Stimulated activated CD4-positive, alpha-beta T cell treated with anti-CD3 and anti-CD28 coated beads, Interleukin-4, amount 100 ng/mL, for 1 hour (primary cell): Measurements from ENCODE around the gene CDC123.
A peak's percentile ranks its signal among the peaks of the same experiment; 100 is the strongest.
"Not testable (repeated sequence)": the region's sequence is repeated elsewhere in the genome, so short reads cannot be mapped to it uniquely, and the experiment has no call there.

ENCODE experiments used
- DNase-seq: peaks from one replicate; pipeline ENCODE4 v3.0.0-alpha.2; 2020

Gene CDC123, protein sequence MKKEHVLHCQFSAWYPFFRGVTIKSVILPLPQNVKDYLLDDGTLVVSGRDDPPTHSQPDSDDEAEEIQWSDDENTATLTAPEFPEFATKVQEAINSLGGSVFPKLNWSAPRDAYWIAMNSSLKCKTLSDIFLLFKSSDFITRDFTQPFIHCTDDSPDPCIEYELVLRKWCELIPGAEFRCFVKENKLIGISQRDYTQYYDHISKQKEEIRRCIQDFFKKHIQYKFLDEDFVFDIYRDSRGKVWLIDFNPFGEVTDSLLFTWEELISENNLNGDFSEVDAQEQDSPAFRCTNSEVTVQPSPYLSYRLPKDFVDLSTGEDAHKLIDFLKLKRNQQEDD

DNA sequence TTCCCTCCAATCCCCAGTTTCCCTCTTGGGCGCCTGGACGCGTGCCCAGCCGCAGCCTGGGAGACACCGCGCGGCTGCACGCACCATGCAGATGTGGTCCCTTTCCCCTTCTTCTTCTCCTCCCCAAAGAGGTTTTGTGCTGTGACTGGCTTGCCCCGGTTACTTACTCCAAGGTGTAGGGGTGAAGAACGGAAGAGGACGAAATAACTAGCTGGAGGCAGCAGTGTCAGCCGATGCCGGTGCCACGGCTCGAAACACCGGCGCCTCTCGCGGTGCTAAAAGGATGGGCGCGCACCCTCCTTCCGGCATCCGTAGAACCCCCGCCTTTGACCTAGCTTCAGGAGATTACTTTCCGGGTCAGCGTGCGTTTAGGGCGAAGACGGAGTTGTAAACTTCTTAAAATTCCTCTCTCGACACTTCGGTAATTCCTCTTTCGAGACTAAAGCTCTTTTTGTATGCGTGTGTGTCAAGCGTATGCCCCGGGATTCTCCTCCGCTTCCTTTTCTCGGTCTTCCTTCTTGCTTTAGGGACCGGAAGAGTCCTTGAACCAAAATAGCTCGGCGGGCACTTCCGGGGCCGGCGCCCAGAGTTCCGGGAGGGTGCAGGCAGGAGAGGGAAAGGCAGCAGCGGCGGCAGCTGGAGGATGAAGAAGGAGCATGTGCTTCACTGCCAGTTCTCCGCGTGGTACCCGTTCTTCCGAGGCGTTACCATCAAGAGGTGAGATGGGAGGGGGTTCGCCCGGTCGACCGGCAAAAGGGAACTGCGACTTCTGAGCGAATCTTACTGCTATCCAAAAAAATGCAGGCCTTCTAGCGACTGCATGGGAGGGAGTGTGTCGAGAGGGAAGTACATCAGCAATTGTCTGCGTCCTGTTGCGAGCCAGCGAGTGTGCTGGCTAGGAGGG, at the start of gene CDC123, which contains the start of gene NUDT5:
CDC123 (plus strand) TSS at position 586 of the 904 bp plus-strand sequence; CDS start at position 644, 58 bp downstream.
NUDT5 (minus strand) TSS at position 289 of the 904 bp plus-strand sequence. CDS start 9,600 bp downstream, outside the sequence.
- DNase-seq = peak; percentile 82

DNA sequence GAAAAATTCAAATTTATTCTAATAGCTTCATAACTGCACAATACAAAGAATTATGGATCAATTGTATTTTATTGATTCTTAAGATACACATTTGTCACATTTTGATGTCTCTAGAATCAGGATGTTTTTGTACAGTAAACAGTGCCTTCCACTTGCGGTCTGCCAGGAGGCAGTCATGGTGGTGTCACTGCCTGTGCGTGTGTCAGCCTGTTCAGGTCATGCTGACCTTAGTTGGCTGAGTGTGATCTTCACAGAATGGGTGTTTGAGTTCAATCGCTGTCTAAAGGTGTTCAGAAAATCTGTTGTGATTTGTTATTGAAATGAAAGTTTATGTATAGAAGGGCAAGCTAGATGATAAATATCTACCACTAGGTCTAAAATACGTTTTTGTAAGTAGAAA, 45.8 kb upstream of the CDC123 start:
- no peak for DNase-seq

DNA sequence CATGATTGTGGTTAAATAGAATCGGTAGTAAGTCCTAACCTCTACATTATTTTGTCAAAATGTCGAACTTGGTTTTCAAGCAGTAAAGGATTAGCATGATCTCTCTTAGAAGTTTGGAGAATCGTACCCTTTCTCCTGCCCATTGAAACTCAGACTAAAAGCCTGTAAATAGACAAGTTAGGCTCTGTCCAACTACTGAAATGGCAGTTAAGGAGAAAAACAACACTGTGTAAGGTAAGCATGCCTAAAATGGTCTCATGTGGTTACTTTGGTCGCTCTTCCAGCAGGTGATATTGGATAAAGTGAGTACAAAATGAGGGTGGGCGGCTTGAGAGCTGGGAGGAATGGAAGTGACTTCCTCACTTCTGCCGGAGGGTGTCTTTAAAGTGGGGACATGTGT, 41.5 kb upstream of the CDC123 start:
- no peak for DNase-seq

DNA sequence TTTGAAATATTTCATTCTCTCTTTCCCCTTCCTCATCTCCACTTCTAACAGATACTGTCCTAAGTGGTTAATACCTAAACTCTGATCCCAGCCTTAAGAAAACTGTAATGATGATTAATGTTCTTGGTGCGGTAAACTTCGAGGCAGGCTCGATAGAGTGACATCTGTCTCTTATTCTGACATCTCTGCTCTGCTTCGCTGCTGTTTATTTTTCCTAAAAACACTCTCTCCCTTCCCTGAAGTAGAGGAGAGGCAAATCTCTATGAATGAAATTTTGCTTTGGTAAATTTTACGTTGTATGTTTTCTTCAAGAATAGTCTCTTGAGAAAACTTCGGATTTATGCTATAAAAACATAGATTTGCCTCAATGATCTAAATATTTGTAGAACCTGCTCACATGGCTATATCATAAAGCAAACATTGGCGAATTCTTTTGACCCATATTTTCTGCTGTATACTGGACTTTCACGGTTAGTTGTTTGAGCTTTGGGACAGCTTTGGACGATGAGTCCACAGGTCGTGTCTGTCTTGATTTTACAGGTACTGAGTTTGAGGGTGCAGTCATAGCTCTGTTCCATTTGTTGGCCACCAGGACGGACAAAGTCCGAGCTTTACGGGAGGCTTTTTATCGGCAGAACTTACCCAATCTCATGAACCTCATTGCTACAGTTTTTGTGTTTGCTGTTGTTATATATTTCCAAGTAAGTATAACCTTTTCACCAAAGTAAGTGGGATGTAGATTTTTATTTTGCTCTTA, 39.4 kb upstream of the CDC123 start:
- DNase-seq = no peak

DNA sequence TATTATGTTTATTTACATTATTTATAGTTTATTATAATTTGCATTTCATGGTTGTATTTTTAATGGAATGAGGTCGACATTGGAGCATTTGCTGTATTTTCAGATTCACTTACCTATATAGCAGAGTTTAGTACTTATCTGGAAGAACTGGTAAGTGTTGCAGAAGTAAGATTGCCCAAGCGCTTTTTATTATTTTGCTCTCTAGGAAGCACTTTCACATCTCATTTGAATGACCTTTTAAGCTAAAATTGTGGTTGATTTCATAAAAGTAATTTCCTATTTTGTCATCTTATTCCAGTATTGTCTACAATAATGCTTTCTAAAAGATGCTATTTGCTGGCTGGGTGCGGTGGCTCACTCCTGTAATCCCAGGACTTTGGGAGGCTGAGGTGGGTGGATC, 37.9 kb upstream of the CDC123 start:
- DNase-seq = no peak

DNA sequence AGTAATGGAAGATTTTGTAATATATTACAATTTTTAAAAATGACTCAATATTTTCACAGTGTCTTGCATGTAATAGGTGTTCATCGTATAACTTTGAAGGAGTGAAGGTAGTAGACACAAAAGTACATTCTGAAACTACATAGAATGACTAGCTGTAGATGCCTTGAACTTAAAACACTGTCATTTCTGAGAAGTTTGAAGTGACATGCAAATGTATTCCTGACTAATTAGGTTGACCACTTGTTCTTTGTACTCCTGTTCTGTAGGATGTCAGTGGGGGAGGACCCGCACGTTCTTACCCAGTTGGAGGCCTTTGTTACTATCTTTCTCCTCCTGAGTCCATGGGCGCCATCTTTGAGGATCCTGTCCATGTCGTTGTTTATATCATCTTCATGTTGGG, 35.3 kb upstream of the CDC123 start:
- no peak for DNase-seq

DNA sequence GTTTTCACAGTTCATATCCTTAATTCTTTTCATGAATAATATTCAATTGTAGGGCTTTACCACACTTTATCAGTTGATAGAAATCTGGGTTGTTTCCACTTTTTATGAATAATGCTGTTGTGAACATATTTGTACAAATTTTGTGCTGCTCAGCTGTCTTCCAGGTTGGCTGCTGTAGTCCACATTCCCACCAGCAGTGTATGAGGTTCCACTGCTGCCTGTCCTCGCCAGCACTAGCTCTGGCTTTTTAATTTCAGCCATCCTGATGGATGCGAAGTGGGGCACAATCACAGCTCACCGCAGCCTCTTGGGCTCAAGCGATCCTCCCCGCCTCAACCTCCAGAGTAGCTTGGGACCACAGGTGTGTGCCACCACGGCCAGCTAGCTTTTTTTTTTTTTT, 33.1 kb upstream of the CDC123 start:
- DNase-seq = no peak

DNA sequence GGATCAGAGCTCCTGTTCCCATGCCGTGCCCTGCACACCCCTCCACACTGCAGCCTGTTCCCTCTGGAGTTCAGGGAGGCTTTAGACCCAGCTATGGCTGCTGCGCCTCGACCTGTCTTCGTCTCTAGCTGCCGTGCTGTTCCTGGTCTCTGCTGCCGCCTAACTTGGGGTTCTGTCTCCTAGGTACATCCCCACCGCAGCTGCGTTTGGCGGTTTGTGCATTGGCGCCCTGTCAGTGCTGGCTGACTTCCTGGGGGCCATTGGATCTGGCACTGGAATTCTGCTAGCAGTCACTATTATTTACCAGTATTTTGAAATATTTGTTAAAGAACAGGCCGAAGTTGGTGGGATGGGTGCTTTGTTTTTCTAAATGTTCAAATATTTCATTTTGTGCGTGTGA, 31.9 kb upstream of the CDC123 start:
- no peak for DNase-seq

DNA sequence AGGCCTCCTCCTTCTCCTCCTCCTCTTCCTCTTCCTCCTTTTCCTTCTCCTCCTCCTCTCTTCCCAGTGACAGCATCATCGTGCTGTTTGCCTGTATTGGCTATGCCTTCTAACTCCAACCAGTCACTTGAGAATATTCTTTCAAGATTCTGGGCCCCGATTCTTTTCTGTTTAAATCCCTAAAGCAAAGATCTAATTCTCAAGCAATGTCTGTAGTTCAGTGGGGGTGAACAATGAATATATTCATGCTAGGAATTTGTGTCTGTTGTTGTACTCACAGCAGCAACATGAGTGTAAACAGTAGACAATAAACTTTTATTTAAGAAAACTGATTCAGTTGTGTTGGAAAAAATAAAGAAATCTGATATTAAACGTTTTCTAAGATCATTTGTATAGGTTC, 31.0 kb upstream of the CDC123 start:
- no peak for DNase-seq

DNA sequence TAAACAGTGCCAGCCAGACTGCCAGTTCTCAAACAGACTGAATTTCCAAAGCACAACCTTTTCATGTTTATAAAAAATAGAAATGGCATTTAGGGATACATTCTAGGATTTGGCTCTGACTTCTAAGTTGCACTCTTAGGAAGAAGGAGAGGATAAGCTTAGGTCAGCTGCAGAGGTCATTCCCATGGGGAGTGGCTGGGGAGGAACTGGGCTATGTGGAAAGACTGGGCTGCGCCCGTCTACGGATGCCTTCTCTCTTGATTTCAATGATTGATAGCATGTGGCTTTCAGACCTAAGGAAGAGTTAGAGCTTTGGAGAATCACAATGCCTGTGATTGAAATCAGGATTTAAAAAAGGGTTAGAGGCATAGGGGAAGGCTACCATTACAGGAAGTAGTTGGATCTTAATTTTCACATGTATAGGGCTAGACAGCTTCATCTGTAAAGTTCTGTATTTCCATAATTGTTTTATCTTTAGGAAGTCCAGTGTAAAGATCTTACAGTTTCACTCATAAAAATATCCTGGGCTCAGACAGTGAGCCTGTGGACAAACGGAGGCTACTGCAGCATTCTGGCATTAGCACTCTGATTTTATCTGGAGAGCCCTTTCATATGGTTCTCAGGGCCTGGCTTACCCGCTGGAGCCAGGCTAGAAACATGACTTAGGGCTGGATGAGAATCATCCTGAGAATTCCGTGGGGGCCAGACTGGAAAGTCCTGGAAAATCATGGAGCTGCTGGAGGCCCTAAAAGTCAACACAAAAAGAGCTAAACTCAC, 29.8 kb upstream of the CDC123 start:
- no peak for DNase-seq

DNA sequence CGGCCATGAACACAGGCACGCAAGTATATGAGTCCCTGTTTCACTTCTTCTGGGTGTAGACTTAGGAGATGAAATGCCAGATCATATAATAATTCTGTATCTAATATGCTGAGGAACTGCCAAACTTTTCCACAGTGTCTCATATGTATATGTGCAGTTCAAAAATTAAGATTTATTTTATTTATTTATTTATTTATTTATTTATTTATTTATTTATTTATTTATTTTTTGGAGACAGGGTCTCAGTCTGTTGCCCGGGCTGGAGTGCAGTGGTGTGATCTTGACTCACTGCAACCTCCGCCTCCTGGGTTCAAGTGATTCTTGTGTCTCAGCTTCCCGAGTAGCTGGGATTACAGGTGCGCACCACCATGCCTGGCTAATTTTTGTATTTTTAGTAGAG, 24.5 kb upstream of the CDC123 start:
- not testable (repeated sequence) for DNase-seq

DNA sequence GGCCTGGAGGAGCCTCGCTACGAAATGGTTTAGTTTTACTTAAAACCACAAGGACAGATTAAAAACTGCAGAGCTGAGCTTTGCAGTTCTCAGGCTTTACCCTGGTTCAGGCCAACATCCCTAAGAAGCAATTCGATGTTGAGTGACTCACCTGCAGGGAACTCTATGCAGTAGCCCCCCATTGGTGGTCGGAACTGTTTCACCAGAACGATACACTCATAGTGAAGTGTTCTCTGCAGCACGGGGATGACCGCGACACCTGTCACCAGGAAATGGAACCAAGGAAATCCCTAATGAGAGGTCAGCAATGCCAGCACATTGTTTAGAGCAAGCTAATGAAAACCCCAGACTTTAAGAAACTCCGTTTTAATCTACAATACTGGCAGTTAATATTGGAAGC, 18.3 kb upstream of the CDC123 start:
- DNase-seq = no peak

DNA sequence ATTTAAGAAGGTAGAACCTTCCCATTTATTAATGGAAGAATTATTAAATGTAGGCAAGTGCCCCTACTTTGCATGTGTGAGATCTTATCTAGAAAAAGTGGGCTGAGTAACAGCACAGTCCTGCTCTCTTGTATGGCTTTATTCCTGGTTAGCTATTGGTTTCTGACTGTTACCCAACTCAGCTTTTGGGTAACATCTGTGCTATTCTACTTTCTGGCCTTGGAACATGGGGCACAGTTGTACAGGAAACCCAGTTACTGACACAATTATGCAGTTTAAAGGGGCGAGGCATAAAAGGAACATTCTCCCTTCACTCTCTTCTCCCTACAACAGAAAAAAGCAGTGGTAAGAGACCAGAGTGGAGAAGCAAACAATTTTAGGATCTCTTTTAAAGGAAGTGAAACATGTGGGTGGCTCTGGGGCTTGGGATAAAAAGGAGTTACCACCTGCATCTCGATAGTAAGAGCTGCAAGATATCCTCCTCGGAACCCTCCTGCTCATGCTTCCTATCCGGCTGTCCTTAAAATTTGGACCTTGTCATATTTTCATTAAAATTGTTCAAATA, 16.3 kb upstream of the CDC123 start:
- no peak for DNase-seq

DNA sequence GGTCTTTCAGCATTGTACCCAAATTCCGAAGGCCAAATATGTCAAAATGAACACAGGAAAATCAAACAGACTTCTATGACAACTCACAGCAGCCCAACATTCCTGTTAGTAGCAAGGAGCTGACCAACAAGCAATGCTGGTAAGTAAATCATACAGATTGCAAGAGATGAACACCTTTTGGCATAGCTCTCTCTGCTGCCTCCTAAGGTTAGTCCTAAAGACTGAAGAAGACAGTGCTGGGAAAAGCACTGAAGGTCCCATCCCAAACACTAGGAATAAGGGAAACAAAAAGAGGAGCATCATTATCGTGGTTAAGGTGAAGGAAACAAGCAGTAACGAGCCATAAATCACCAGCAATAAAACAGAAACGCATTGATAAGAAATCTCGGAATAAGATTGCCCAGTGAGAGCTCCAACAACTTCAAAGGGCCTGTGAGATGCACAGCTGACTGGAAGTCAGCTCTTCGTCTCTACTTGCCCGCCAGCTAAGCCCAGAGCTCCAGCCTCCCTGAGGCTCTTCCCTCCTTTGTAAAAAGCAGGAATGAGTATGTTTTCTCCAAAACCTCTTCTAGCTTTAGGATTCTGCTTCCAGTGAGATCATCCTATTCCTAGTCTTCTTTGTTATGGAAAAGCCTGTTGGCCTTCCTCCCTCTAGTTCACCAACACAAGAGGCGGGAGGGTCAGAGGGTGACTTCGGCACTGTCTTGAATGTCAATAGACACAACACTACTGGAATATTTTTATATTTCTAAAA, 15.6 kb upstream of the CDC123 start:
- DNase-seq = no peak

DNA sequence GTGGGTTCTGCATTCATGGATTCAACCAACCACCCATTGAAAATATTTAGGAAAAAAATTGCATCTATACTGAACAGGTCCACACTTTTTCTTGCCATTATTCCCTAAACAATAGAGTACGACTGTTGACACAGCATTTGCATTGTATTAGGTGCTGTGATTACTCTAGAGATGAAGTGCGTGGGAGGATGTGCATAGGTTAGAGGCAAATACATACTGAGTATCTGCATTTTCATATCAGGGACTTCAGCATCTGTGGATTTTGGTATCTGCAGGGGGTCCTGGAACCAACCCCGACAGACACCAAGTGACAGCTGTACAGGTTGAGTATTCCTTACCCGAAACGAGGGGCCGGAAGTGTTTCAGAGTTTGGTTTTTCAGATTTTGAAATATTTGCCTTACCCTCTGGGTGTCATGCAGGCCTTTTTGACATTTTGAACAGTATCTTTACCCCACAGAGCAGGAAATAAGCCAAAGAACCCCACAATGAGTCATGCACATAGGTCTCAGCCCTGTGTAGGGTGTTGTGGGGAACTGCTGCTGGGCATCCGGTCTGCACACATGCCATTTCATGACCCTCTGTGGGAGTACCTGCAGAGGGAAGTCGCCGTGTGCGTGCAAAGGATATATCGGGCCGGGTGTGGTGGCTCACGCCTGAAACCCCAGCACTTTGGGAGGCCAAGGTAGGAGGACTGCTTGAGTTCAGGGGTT, 14.8 kb upstream of the CDC123 start:
- DNase-seq = peak; percentile 59

DNA sequence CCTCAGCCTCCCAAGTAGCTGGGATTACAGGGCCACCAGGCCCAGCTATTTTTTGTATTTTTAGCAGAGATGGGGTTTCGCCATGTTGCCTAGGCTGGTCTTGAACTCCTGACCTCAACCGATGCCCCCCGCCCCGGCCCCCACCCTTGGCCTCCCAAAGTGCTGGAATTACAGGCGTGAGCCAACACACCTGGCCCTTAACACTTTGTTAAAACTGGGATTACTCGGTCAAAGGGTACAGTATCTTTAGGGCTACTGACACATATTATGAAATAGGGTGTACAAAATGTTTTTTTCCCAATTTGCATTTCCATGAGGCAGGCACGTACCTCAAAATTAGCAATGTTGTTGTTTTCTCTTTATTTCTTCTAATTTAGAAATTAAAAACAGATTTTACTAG, 11.8 kb upstream of the CDC123 start:
- DNase-seq = no peak

DNA sequence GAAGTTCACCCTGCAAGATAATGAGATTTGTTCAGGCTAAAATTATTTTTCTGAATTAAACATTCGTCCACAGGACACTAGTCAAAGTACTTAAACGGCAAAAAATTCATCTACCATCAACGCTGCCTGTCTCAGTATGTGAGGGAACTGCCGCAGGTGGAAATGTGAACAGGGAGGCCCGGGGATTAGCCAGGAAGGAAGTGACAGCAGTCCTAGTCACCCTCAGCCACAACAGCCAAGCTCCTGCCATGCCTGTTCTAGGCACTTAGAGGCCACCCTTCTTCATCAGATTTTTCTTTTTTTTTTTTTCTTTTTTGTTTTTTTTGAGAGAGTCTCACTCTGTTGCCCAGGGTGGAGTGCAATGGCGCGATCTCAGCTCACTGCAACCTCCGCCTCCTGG, 9.7 kb upstream of the CDC123 start:
- peak; percentile 14 for DNase-seq

DNA sequence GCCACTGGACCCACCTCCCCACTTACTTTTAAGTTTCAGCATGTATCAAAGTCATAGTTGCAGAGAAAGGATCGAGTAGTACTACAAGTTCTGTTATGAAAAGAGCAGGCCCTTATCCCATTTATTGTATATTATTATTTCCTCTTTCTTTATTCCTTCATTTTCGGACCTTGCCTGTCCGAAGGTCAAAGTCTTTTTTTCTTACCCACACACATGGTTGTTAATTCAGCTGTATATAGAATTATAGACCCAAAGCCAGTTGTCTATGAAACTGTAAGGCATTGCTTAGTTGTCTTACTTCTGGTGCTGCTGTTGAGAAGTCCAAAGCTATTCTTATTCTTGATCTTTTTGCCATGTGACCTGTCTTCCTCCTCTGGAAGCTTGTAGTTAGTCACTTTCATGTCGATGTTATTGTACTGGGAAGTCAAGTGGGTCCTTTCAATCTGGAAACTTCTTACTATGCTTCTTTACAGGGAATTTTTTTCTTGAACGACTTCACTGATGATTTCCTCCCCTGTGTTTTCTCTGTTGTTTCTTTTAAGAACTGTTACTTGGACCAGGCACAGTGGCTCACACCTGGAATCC, 8.6 kb upstream of the CDC123 start:
- DNase-seq = no peak

DNA sequence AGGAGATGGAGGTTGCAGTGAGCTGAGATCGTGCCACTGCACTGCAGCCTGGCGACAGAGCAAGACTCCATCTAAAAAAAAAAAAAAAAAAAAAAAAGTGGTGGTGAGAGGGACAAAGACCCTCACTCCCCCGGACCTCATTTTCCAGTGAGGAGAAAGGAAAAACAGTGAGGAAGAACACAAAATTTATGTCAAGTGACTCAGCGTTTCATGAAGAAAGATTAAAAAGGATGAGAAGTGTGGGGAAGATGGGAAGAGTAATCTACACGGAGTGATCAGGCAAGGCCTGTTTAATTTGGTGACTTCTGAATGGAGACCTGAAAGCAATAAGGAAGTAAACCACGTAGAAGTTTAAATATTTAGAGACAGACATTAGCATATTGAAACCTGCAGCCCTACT, 7.3 kb upstream of the CDC123 start:
- DNase-seq = no peak

DNA sequence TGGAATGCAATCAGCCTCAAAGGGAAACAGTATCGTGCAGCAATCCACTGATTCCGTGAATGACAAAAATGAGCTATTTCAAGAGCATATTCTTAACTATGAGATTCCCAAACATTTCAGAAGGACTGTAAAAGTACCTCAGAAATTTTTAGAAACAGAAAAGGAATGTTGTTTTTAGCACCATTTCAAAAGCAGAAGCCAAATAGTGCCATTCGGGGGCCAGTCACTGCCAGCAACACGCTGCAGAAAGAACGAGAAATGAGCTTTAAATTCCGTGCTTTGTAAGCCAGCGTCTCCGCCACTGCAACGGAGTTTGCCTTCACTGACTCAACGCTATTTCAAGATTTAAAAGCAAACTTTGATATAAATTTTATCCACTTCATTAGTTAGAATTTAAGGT, 6.6 kb upstream of the CDC123 start:
- DNase-seq = no peak
